ENCODE data around the gene RO60. TPM values are rescaled to one million over a fixed set of nuclear protein-coding genes. Genes with fewer than 3 reads are reported as not detected.

The RO60 gene
- total RNA-seq, 1 donor from 2014 or later = 48.4 TPM

DNA sequence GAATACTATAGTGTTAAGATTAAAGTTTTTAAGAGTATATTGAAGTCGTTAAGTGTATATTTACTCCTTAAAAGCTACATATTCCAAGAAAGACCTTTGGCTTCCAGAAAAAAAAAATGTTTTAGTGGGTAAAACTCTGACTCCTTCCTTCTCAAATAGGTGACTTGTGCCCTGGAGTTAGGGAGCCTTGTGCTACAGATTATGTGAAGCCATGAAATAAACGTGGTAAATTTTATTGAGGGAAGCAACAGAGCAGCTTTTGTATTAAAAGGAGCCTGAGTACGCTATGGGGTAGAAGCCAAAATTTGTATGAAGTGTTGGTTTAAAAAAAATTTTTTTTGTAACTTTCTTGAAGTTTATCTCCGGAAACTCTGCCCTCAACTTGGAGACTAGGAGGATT lies 994 bp downstream of the RO60 start:
- no peak for DNase-seq (ENCODE audit: low spot score)

DNA sequence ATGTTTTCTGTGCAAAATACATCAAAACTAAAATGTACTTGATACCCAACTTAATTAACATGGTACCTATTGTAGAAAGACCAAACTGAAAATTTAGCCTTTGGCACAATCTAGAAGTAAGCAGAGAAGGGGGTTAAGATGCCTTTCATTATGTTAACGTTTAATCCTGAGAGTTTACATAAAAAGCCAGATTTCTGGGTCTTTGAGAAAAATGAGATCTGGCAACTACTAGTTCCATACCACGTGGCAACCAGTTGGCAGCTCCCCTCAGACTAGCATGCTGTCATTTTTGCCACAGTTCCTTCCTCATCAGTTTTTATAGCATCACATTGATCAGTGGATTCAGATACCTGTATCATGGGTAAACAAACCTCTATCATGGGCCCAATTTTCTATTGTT lies 1.5 kb downstream of the RO60 start:
- DNase-seq (ENCODE audit: low spot score) = no peak

DNA sequence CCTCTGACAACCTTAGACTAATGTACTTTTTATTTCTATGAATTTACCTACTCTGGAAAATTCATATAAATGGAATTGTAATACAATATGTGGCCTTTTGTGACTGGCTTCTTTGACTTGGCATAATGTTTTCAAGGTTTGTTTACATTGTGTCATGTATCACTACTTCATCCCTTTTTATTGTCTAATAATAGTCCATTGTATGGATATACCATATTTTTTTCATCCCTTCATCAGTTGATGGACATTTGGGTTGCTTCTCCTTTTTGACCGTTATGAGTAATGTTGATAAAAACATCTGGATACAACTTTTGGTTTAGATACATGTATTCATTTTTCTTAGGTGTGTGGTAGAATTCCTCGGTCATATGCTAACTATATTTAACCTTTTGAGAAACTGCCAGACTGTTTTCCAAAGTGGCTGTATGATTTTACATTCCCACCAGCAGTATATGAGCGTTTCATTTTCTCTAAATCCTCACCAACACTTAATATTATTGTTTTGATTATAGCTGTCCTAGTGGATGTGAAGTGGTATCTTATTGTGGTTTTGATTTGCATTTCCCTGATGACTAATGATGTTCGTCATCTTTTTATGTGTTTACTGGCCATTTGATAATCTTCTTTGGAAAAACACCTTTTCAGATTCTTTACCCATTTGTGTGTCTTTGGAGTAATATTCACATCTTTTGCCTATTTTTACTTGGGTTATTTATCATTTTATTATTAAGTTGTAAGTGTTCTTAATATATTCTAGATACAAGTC lies 3.5 kb downstream of the RO60 start:
- no peak for DNase-seq (ENCODE audit: low spot score)

DNA sequence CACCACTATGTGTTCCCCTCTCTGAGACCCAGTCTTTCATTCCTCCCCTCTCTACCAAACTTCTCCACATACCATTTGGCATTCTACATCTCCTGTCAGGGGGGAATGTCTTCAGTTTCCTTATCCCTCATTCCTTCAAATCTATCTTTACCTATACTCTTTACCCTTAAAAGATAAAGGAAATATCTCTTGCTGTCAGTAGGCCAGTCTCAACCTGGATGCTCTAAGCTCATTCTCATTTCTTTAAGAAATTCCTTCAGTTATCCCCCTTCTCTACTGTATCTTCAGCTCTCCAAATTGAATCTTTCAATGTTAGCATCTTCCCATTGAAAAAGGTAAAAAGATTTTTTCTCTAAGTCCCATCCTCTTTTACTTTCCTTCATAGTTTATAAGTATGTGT lies 6.5 kb downstream of the RO60 start:
- no peak for DNase-seq (ENCODE audit: low spot score)

DNA sequence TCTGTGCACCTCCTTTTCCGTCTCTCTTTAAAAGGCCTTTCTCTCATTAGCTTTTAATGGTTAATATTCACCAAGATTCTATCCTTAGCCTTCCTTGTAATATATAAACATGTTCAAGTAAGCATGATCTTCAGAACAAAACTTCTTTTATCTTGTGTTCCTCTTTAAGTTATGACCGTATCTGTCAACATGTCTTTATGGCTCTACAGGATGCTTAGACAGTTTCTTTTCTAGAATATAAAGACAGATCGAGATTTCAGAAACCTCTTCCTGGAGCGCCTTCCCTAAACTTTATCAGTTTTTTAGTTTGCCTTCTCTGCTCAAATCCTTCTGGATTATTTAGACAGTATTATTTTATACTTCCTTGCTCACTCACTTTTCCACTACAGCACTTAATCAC lies 7.2 kb downstream of the RO60 start:
- DNase-seq (ENCODE audit: low spot score) = no peak

DNA sequence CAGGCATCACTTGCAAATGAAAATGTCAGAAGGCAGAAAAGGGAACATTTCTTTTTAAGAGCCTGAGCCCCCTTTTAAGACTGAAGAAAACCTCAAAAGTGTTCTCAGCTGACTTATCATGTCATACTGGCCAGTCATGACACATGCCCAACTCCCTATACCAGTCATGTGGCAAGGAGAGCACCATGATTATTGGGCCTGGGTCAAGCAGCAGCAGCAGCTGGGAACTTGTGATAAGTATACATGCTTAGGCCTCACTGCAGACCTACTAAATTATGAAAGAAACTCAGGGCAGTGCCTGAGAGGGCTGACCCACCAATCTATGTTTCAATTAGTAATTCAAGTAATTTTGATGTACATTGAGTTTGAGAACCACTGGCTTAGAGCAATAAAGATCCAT lies 8.6 kb downstream of the RO60 start:
- DNase-seq (ENCODE audit: low spot score) = no peak

DNA sequence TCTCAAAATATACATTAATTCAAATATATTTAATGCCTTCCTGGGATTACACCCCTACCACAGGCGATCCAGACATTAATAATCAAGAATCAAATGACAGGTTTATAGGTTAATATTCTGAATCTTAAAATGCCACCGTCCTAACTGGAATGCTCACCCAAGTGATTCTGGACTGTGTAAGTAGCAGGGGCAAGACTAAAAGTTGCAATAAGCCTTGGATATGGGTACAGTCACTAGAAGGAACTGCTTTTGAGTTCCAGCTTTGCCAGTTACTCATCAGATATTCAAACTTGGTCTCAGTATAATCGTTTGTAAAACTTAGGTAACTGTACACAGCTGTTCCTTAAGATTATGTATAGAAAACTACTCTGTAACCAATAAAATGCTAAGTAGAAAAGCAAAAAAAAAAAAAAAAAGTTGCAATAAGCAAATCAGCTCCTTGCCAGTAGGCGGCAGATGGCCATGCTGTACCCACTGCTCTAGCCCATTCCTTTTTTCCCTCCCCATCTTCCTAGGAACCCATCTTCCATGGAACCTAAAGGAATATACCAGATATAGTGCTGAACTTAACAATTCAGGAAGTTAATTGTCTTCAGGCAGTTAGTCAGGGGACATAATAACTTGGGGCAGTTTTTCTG lies 10.5 kb downstream of the RO60 start:
- no peak for DNase-seq (ENCODE audit: low spot score)

DNA sequence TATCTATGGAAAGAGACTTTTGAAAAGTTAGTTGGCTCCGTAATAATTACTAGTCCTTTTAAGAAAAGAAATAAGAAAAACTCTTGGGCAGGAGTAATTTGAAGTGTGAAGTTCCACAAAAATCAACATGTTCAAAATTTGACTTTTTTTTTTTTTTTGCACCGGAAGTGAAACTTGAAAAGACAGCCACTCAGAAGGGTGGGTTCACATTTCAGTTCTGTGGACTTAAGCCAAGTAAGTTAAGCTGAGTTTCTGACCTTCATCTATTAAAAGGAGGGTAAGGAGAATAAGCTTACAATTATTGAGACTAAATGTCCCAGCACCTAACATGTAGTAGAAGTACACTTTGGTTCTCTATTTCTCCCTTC lies 11.0 kb downstream of the RO60 start:
- no peak for DNase-seq (ENCODE audit: low spot score)

DNA sequence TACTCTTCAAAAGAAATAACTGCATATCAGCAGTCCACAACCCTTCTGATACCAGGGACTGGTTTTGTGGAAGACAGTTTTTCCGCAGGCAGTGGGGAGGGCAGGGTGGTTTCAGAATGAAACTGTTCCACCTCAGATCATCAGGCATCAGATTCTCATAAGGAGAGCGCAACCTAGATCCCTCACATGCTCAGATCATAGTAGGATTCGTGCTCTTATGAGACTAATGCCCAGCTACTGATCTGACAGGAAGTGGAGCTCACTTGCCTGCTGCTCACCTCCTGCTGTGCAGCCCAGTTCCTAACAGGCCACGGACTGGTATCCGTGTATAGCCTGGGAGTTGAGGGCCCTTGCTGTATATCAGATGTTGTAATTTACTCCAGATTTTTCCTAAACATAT lies 11.5 kb downstream of the RO60 start:
- no peak for DNase-seq (ENCODE audit: low spot score)

DNA sequence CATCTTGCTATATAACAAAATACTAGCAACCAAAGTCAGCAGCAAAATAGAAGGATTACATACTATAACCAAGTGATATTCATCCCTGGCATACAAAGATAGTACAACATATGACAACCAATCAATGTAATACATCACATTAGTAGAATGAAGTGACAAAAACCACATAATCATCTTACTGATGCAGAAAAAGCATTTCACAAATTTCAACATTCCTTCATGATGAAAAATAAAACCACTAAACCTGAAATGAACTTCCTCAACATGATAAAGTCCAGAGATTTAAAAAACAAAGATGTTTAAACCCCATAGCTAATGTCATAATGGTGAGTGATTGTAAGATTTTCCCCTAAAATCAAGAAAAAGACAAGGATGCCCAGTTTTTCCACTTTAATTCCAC lies 18.6 kb downstream of the RO60 start:
- DNase-seq (ENCODE audit: low spot score) = no peak

DNA sequence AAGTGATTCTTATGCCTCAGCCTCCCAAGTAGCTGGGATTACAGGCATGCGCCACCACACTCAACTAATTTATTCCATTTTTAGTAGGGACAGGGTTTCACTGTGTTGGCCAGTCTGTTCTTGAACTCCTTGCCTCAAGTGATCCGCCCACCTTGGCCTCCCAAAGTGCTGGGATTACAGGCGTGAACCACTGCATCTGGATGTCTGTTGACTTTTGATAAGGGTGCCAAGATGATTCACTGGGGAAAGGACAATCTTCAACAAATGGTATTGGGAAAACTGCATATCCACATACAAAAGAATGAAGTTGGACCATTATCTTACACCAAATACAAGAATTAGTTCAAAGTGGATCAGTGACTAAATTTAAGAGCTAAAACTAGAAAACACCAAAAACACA lies 19.8 kb downstream of the RO60 start:
- DNase-seq (ENCODE audit: low spot score) = no peak

DNA sequence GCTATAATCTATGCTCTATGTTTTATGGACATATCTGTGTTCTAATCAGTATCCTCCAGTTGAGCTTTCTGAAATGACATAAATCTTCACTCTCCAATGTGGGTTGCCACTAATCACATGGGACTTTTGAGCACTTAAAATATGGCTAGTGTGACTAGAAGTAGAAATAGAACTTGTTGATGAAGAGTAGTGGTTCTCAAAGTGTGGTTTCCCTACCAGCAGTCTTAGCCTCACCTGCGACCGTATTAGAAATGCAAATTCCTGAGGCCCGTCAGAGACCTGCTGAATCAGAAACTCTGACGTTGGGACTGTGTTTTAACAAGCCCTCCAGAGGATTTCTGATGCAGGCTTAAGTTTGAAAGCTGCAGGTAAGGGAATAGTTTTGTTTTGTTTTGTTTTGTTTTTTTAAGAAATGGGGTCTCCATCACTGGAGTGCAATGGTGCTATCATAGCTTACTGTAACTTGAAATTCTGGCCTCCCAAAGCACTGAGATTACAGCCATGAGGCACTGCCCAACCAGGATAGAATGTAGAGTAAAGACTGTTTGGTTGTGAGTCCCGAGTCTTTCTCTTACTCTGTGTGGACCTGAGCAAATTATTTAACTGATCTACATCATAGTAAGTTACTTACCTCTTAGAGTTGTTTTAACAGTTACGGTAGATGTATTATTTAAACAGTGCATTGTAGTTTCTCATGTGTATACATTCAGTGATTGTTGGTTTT lies 24.1 kb downstream of the RO60 start:
- no peak for DNase-seq (ENCODE audit: low spot score)

DNA sequence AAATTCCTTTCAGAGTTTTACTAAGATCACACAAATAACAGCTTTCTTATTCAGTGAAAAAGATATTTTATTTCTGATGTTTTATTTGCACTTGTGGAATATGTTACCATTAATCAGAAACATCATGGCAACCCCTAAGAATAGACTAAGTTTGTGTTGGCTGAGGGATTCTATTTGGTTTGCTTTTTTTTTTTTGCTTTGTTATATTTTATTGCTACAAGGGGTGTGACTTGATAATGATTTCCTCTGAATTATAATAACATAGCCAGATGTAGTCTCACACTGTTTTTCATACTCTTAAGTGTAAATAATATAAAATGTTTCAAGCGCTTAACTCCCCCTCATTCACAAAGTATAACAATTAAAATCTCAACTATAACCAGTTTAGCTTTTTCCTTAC lies 25.9 kb downstream of the RO60 start:
- no peak for DNase-seq (ENCODE audit: low spot score)

DNA sequence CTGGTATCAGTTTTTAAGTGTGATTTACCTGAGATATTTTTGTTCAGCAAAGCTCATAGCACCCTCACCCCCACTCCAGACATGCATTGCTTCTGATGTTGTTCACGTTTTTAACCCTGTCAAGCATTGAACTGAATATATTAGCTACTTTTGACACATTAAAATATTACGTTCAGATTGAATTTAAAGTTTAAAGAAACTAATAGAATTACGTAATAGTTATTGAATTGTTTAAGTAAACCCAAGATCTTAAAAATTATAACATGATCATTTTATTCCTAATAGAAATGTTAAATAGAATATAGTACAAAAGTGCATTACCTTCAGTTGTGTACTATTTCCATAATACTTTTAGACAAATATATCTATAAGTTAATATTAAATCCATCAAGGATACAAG lies 26.9 kb downstream of the RO60 start:
- DNase-seq (ENCODE audit: low spot score) = no peak

DNA sequence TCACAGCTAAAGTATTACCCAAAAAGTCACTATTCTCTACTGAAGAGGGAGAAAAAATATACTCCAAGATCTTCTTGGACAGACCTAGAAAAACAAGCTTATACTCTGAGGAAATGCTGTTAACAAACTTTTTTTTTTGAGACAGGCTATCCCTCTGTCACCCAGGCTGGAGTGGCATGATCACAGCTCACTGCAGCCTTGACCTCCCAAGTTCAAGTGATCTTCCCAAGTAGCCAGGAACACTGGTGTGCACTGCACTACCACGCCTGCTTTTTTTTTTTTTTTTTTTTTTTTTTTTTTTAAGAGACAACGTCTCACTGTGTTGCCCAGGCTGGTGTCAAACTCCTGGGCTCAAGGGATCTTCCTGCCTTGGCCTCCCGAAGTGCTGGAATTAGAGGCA lies 28.5 kb downstream of the RO60 start:
- DNase-seq (ENCODE audit: low spot score) = no peak

DNA sequence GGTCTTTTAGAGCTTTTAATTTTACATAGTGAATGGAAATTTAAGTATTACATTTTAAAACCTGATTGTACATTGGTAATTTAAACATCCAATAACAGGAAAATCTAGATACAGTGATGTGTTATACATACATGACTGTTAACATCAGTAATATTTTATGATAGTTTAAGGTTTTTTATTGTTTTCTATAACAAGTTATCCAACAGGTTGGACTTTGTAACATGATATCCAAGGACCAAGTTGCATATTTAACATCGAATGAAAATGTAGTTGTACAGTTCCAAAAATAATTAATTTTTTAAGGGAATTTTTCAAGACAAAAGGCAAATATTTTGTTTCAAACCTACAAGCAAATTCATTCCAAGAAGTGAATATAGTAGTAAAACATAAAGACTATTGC lies 31.5 kb downstream of the RO60 start:
- no peak for DNase-seq (ENCODE audit: low spot score)

DNA sequence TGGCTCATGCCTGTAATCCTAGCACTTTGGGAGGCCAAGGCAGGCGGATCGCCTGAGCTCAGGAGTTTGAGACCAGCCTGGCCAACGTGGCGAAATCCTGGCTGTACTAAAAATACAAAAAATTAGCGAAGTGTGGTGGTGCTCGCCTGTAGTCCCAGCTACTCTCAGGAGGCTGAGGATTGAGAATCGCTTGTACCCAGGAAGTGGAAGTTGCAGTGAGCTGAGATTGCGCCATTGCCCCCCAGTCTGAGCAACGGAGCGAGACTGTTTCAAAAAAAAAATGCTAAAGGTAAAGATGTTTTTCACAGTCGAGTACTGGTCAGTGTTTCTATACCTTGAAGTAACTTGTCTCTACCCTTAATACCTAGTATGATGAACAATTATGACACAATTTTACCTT lies 34.7 kb downstream of the RO60 start:
- no peak for DNase-seq (ENCODE audit: low spot score)

DNA sequence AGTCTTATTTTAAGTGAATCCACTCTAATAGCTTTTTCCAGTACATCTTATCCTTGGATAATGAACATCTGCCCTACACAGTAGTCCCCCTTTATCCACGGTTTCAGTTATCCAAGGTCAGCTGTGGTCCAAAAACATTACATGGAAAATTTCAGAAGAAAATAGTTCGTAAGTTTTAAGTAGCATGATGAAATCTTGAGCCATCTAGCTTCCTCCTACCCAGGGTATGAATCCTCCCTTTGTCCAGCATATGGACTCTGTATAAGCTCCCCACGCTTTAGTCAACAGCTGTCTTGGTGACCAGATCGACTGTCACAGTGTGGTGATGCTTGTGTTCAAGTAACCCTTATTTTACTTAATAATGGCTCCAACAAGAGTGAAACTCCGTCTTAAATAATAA lies 43.2 kb downstream of the RO60 start:
- DNase-seq (ENCODE audit: low spot score) = no peak

DNA sequence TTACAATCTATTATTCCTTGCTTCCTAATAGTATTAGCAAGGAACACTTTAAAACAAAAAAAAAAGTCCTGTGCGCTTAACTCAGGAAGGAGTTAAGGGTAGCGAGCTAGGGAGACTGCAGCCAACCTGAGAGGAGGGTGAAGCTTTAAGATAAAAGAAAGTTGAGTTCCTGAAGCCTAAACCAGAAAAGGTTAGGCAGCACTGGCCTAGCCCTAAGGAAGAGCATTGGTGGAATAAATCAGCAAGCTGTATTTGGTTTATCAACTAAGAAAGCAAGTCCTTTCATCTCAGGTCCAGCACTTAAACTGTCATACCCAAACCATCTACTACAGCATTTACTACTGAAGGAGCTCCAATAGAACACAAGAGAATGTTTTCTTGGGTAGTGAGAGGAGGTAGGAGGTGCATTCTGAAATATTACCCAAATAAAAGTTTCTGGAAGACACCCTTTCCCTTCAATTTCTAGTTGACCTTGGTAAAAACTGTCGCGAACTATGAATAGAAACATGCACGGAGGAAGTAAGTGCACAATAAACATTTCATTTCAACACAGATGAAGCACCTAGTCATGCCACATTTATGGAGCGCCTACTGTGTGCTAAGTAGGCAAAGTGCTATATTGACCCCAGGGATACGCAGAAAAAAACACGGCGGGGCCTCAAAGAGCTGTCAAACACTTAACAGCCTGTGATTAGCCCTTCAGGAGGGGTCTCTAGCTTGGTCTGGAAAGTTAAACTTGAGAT lies 44.5 kb downstream of the RO60 start:
- DNase-seq (ENCODE audit: low spot score) = no peak

DNA sequence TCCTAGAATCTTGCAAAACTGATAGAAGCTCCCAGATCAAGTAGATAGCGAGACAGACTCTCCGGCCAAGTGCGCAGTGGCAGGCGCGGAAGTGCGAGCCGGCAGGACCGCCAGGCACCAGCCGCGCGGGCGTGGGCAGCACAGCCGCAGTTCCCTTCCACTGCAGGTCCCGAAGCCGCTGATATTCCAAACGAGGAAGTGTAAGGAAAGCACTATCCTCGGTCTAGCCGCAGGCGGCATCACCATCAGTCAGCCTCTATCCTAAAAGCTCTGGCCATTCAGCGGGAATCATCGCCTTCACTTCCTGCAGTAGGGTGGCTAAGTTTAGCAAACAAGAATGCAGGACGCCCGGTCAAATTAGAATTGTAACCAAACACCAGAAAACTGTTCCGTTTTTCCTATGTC lies 45.1 kb downstream of the RO60 start:
- no peak for DNase-seq (ENCODE audit: low spot score)

DNA sequence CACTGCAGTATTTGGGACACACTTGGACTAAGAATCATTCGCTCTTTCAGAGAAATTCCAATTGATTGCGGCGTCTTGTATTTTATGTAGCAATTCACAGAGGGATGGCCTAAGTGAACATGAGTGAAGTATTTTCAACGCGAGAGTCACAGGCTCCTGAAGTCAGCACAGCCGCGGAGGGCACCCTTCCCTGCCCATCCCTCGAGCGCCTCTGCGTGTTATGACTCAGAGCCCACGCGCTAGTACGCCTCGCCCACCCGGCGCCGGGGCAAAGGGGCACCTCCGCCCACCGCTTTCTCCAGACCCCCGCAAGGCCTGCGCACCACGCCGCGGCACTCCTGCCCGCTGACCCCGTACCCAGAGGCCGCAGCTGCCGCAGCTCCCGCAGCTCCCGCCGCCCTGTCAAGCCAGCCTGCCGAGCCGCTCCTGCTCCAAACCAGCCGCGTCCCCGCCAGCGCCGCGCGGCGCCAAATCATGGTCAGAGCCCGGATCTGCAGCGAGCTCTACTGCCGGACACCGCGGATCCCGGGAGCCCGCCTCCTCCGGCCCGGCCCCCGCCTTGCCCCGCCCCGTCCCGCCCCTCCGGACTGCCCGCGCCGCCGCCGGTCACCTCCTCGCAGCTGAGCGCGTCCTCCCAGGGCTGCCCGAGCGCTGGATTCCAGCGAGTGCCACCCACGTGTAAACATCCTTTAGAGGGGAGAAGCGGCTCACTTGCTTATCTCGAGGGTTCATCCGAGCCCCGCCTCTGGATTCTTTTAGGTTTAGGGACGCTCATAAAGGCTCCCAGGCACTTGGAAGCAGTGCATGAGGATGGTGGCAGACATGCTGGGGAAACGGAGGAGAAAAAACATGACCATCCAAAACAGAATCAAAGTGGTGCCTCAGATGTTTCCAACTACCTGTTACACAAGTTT lies 45.8 kb downstream of the RO60 start, which contains the start of gene GLRX2:
GLRX2 (minus strand) TSS at position 508 of the 914 bp plus-strand sequence; CDS start at position 476, 32 bp downstream.
- DNase-seq (ENCODE audit: low spot score) = peak; percentile 96

Measured in mesenteric fat pad (tissue), 1 donor.